Melanocyte of skin (primary cell): Measurements from ENCODE around the gene EPHA7. TPM values are rescaled to one million over a fixed set of nuclear protein-coding genes. Genes with fewer than 3 reads are reported as not detected.

Experiments
- total RNA-seq, 2 donors: library from RNA; depleted of rRNA; stranded (reverse); fragments of >200 nt; gene quantifications; 2 replicates each; pipeline ENCODE4 v1.2.3, GENCODE V29; 2012

Gene EPHA7
- total RNA-seq, result not detected

GRCh38 chr6:93419304-93420162, at the start of gene EPHA7:
TSS of gene EPHA7 (minus strand) at chr6:93419559. CDS start at chr6:93419341, 218 bp downstream.

